ENCODE measurements around the gene RNF167. TPM values are rescaled to one million over a fixed set of nuclear protein-coding genes. Genes with fewer than 3 reads are reported as not detected.

RNF167 gene
- total and polyA plus RNA-seq, 2 of the 8 experiments (the other 6 are each of a cell fraction or from before 2014, with no cell fraction given) = 140 to 281 TPM

GRCh38 chr17:4936436-4936835 is 3.6 kb upstream of the RNF167 start:
- no peak overlapping the region for H2BK20ac ChIP-seq (ENCODE audit: low read length)
- H4K8ac ChIP-seq (ENCODE audit: extremely low read depth, insufficient read depth, low read length) = no peak overlapping the region
- peaks cover 0 to 19% of the 10 kb centered on the region in 2 experiments; a peak in 3 of 4 replicates for H3K79me2 ChIP-seq (ENCODE audit: control insufficient read depth in 1 of 2, insufficient read depth in 2 of 2, low read length in 2 of 2)
- POLR2A ChIA-PET (ENCODE audit: partially characterized antibody) = interaction anchor here (0.7 to 27.4 kb wide), 11 partner anchors 7 to 172 kb away, joined by 3 to 987 read pairs (median 9); partner anchors contain the start of genes C17orf107, CHRNE, ENO3 and GP1BA
- peaks cover 0 to 1% of the 10 kb centered on the region in 2 experiments for H4K20me1 ChIP-seq (replicated peaks in 1 of 2; ENCODE audit: control insufficient read depth in 1 of 2, insufficient read depth in 2 of 2, low read length in 2 of 2)
- peaks cover 15% of the 10 kb centered on the region; the same call in 1 of the 2 replicates for H3K23me2 ChIP-seq (ENCODE audit: low read depth, low read length)
- DNase-seq (ENCODE audit: low read depth in 1 of 2, low spot score in 2 of 2) = no peak
- no peak overlapping the region for H4K91ac ChIP-seq (replicated peaks; ENCODE audit: insufficient read length, low read length)
- no peak overlapping the region for H2AK5ac ChIP-seq (ENCODE audit: low read depth, low read length)
- H3K4ac ChIP-seq (replicated peaks; ENCODE audit: insufficient read length, low read depth, low read length) = no peak overlapping the region
- H3K23ac ChIP-seq (ENCODE audit: insufficient read length) = no peak overlapping the region
- H3K27ac ChIP-seq (ENCODE audit: low read depth, low read length) = no peak overlapping the region
- FAIRE-seq = no peak
- H3K79me1 ChIP-seq (ENCODE audit: low read depth, low read length) = peaks cover 9% of the 10 kb centered on the region
- CTCF ChIA-PET (ENCODE audit: partially characterized antibody) = interaction anchor here (1.1 to 2.2 kb wide), 4 partner anchors 11 to 33 kb away, joined by 3 to 8 read pairs (median 6); partner anchors contain the start of gene CHRNE
- no peak overlapping the region for H3K4me2 ChIP-seq (ENCODE audit: insufficient read depth in 1 of 2, low read depth in 2 of 2, low read length in 2 of 2)
- no peak overlapping the region for H2BK120ac ChIP-seq (replicated peaks; ENCODE audit: low read depth, low read length)
- H3K9me3 ChIP-seq (ENCODE audit: insufficient read depth in 2 of 2, low read depth in 1 of 2, low read length in 1 of 2) = no peaks in the 10 kb centered on the region
- no peak overlapping the region for H4K5ac ChIP-seq (ENCODE audit: insufficient read length, low read depth, low read length)
- H2BK12ac ChIP-seq (ENCODE audit: low read depth, low read length) = no peak overlapping the region
- peaks cover 0 to 11% (median 7%) of the 10 kb centered on the region in 4 experiments; a peak in 6 of 7 replicates for H3K4me1 ChIP-seq (replicated peaks in 1 of 4; ENCODE audit: control insufficient read depth in 3 of 4, insufficient read depth in 4 of 4, low read length in 3 of 4)
- H3K27me3 ChIP-seq (replicated peaks in 1 of 4; ENCODE audit: control insufficient read depth in 3 of 4, extremely low read depth in 1 of 4, insufficient read depth in 3 of 4, low read length in 3 of 4) = no peaks in the 10 kb centered on the region
- no peak overlapping the region for H3K14ac ChIP-seq (ENCODE audit: insufficient read length)
- no peak overlapping the region for H3K56ac ChIP-seq (replicated peaks; ENCODE audit: insufficient read length, low read depth, low read length)
- H2BK5ac ChIP-seq (ENCODE audit: low read depth, low read length) = no peak overlapping the region; the same call in 1 of the 2 replicates
- no peak overlapping the region for H3K9ac ChIP-seq (replicated peaks in 1 of 4; ENCODE audit: extremely low read depth in 1 of 4, low read depth in 3 of 4, low read length in 3 of 4)
- H3K18ac ChIP-seq (ENCODE audit: extremely low read depth, low read length) = no peak overlapping the region
- H2BK15ac ChIP-seq (ENCODE audit: low read length) = no peak overlapping the region
- peaks cover 9 to 13% (median 13%) of the 10 kb centered on the region in 4 experiments; a peak in 7 of 8 replicates for H3K36me3 ChIP-seq (ENCODE audit: control insufficient read depth in 2 of 4, insufficient read depth in 4 of 4, low read length in 3 of 4)
- H2AFZ ChIP-seq (ENCODE audit: low read length) = no peak overlapping the region
- 92% methylated on average over 3 of the region's 3 CpGs; no CpG with 5 or more reads in 1 of the 2 experiments for WGBS, 2 experiments (ENCODE audit: extremely low coverage in 1 of 2, insufficient coverage in 1 of 2, insufficient read length in 1 of 2, insufficient replicate concordance in 2 of 2, low coverage in 1 of 2, low lambda C conversion rate in 2 of 2, missing lambda C conversion rate in 1 of 2)
- TF ChIP-seq USF2 (IDR thresholded peaks at IDR 0.05; ENCODE audit: low read length) (no peak), CBX5 (IDR thresholded peaks at IDR 0.05; ENCODE audit: low read depth, low read length) (no peak), CHD2 (IDR thresholded peaks at IDR 0.05; ENCODE audit: low read length) (no peak), SP2 (IDR thresholded peaks at IDR 0.05; ENCODE audit: low read length) (no peak), SP4 (IDR thresholded peaks at IDR 0.05; ENCODE audit: low read length) (no peak), RNF2 (IDR thresholded peaks at IDR 0.05; ENCODE audit: borderline replicate concordance, low read depth, low read length, missing control alignments, poor library complexity, severe bottlenecking) (no peak), E2F6 (IDR thresholded peaks at IDR 0.05) (no peak), TEAD4 (IDR thresholded peaks at IDR 0.05; ENCODE audit: low read depth, low read length) (no peak), CHD1 (IDR thresholded peaks at IDR 0.05; ENCODE audit: low read depth, low read length) (no peak), EZH2 (IDR thresholded peaks at IDR 0.05; ENCODE audit: low read depth, low read length, severe bottlenecking) (no peak), CEBPB (IDR thresholded peaks at IDR 0.05; ENCODE audit: low read depth, low read length) (no peak), TBP (IDR thresholded peaks at IDR 0.05; ENCODE audit: low read depth, low read length) (no peak)
- no peak overlapping the region for H3K4me3 ChIP-seq (ENCODE audit: extremely low read depth in 1 of 4, insufficient read depth in 2 of 4, low read depth in 3 of 4, low read length in 4 of 4)
